ENCODE measurements around the gene LAMC1. TPM values are rescaled to one million over a fixed set of nuclear protein-coding genes. Genes with fewer than 3 reads are reported as not detected.

Gene LAMC1
- total RNA-seq, 4 donors from 2014 or later: 288 to 318 (median 304) TPM

DNA sequence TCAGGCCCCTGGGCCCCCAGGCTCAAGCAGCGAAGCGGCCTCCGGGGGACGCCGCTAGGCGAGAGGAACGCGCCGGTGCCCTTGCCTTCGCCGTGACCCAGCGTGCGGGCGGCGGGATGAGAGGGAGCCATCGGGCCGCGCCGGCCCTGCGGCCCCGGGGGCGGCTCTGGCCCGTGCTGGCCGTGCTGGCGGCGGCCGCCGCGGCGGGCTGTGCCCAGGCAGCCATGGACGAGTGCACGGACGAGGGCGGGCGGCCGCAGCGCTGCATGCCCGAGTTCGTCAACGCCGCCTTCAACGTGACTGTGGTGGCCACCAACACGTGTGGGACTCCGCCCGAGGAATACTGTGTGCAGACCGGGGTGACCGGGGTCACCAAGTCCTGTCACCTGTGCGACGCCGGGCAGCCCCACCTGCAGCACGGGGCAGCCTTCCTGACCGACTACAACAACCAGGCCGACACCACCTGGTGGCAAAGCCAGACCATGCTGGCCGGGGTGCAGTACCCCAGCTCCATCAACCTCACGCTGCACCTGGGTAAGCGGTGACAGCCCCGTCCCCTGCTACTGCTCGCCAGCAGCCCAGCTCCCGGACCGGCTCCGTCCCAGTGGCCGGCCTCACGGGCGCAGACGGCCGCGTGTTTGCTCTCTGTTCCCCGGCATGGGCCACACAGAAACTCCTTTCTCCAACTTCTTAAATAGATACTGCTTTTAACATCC is 539 bp downstream of the LAMC1 start:
- TF ChIP-seq, protein P1, sequence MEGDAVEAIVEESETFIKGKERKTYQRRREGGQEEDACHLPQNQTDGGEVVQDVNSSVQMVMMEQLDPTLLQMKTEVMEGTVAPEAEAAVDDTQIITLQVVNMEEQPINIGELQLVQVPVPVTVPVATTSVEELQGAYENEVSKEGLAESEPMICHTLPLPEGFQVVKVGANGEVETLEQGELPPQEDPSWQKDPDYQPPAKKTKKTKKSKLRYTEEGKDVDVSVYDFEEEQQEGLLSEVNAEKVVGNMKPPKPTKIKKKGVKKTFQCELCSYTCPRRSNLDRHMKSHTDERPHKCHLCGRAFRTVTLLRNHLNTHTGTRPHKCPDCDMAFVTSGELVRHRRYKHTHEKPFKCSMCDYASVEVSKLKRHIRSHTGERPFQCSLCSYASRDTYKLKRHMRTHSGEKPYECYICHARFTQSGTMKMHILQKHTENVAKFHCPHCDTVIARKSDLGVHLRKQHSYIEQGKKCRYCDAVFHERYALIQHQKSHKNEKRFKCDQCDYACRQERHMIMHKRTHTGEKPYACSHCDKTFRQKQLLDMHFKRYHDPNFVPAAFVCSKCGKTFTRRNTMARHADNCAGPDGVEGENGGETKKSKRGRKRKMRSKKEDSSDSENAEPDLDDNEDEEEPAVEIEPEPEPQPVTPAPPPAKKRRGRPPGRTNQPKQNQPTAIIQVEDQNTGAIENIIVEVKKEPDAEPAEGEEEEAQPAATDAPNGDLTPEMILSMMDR (IDR thresholded peaks at IDR 0.05): peak; percentile 22 to 71 (median 41)
- TF ChIP-seq EP300 (IDR thresholded peaks at IDR 0.05): peak in 1 of 2 donors; percentile 61
- peak in 1 of 2 donors; percentile 20 for TF ChIP-seq POLR2A (IDR thresholded peaks at IDR 0.05)
- peak overlapping the region; percentile 93 to 100 (median 98) for H3K27ac ChIP-seq
- H3K4me3 ChIP-seq: peak overlapping the region; percentile 74 to 95 (median 85)
- peaks cover 0 to 45% (median 16%) of the 10 kb centered on the region in 4 donors for H3K4me1 ChIP-seq
- peak; percentile 33 to 52 for DNase-seq (ENCODE audit: low spot score in 2 of 2)
- H3K36me3 ChIP-seq: no peaks in the 10 kb centered on the region
- 1% methylated on average over 22 of the region's 68 CpGs; no CpG with 5 or more reads in 1 of the 2 donors for WGBS, 2 donors
- no peaks in the 10 kb centered on the region for H3K9me3 ChIP-seq
- no peaks in the 10 kb centered on the region for H3K27me3 ChIP-seq

DNA sequence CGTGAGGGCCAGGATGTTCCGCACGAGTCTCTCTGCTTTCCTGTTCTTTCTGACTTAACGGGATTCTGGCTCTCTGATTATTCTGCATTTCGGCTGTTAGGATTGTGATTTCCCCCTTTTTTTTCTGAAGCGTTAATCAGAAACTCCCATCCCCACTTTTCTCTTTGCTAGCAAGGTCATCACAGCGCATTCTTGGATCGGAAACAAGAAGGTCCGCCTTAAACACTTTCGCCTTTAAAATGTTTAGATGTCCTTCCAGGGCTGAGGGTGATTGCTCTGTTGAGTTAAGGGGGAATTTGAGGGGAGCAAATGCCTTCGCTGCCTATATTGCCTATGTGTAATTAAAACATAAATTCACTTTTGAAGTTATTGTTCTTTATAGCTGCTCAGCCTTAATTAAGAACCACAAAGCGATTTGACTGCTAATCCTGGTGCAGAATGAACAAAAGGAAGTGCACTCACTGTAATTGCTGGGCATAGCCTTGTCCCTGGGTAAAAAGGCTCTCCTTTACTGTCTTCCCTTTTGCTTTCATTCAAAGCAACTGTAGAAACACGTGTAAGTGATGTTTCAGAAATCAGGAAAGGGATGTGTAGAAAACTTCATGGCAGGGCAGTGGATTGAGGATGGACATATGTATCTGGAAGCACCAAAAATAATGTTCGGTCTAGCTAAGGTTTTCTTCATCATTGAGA is 1.2 kb downstream of the LAMC1 start:
- TF ChIP-seq EP300 (IDR thresholded peaks at IDR 0.05) (peak in 1 of 2 donors; percentile 24), POLR2A (IDR thresholded peaks at IDR 0.05) (no peak)
- TF ChIP-seq, protein P1 (IDR thresholded peaks at IDR 0.05): no peak
- Histone ChIP-seq H3K4me3 (peak overlapping the region; percentile 74 to 95 (median 85)), H3K27ac (peak overlapping the region; percentile 93 to 100 (median 98)), H3K36me3 (no peaks in the 10 kb centered on the region), H3K4me1 (peaks cover 0 to 50% (median 17%) of the 10 kb centered on the region in 4 donors), H3K9me3 (no peaks in the 10 kb centered on the region), H3K27me3 (no peaks in the 10 kb centered on the region)
- 1 to 2% methylated on average over 14 of the region's 14 CpGs for WGBS, 2 donors
- no peak for DNase-seq (ENCODE audit: low spot score in 2 of 2)

DNA sequence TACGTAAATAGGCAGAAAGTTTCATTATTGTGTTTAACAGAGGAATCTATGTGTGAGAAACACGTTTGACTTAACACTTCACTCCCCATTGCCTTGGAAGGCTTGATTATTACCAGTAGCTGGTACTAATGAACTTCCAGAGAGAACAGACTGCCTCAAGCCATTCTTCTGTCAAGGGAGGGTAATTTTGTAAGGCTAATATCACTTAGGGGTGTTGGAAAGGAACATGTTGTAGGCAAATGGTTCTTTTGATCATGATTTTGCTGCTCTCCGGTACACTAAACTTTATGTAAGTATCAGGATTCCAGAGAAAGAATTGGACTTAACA is 1.8 kb downstream of the LAMC1 start:
- no peak for DNase-seq (ENCODE audit: low spot score in 2 of 2)
- Histone ChIP-seq H3K4me1 (peaks cover 0 to 50% (median 18%) of the 10 kb centered on the region in 4 donors), H3K4me3 (peak overlapping the region; percentile 74 to 95 (median 85)), H3K36me3 (no peaks in the 10 kb centered on the region), H3K27ac (peak overlapping the region; percentile 41 to 100 (median 98)), H3K27me3 (no peaks in the 10 kb centered on the region), H3K9me3 (no peaks in the 10 kb centered on the region)
- no peak for TF ChIP-seq POLR2A (IDR thresholded peaks at IDR 0.05)
- no peak for TF ChIP-seq EP300 (IDR thresholded peaks at IDR 0.05)
- TF ChIP-seq, protein P1 (IDR thresholded peaks at IDR 0.05): no peak
- 7 to 13% methylated on average over 3 of the region's 3 CpGs for WGBS, 2 donors

DNA sequence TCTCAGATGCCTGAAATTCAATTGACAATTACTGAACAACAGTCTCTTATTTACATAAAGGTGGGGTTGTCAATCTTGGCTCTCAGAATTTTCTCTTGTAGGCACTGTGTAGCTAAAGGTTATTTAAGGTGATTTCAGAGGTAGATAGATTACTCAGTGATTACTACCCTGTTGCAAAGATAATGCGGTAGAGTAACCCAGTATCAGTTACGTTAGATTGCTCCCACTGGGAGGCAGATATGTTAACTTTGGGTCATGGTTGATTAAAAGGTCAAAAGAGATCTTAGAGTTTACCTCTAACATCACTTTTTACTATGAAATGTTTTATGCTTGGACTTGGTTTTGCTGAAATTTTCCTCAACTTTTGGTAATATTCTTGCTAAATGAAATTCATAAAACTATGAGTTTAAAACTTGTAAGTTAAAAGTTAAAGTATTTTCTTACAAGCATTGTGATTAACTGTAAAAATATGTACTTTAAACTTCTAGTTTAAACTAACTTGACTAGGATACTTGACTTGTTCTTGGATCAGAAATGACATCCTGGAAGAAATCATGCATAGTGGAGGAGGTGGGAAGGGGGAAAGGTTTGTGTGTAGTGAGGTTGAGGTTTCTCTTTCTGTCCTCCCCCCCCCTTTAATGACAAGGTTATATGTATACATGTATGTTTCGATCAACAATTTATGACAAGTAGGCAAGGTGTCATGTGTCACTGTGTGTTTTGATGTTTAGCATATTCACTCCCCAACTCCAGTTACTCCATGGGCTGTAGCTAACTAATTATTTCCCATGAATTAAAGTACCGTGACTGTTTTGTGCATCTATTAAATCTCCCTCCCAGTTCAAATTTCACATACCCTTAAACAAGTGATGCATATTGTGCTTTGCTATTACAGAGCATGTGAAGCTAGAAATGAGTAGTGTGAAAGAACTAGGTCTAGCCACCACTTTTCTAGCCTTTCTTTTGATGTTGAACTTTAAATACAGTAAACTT is 2.9 kb downstream of the LAMC1 start:
- H3K9me3 ChIP-seq: no peaks in the 10 kb centered on the region
- DNase-seq (ENCODE audit: low spot score in 2 of 2): no peak
- H3K4me3 ChIP-seq: peak overlapping the region; percentile 74 to 95 (median 85)
- WGBS, 2 donors: 12 to 14% methylated on average over 4 of the region's 4 CpGs
- peaks cover 0 to 59% (median 29%) of the 10 kb centered on the region in 4 donors for H3K4me1 ChIP-seq
- H3K27ac ChIP-seq: peak overlapping the region; percentile 29 to 100 (median 70)
- TF ChIP-seq EP300 (IDR thresholded peaks at IDR 0.05) (no peak), POLR2A (IDR thresholded peaks at IDR 0.05) (no peak)
- TF ChIP-seq, protein P1 (IDR thresholded peaks at IDR 0.05): no peak
- no peaks in the 10 kb centered on the region for H3K36me3 ChIP-seq
- no peaks in the 10 kb centered on the region for H3K27me3 ChIP-seq

Measured in tibial nerve (tissue), 4 donors.